Osteocyte (in vitro differentiated cells): Measurements from ENCODE around the gene BHMT. TPM values are rescaled to one million over a fixed set of nuclear protein-coding genes. Genes with fewer than 3 reads are reported as not detected.

Source experiments
- DNase-seq: peaks from one replicate; pipeline ENCODE4 v3.0.0; 2021; ENCODE audit warnings: mixed read lengths; ENCODE audit not compliant: unreplicated experiment; ENCODE audit errors: extremely low spot score
- H3K27ac Mint-ChIP-seq: one replicate; pipeline ENCODE4 v1.8.0; 2021; ENCODE audit warnings: mild to moderate bottlenecking, mixed read lengths; ENCODE audit not compliant: unreplicated experiment
- H3K27me3 Mint-ChIP-seq: one replicate; pipeline ENCODE4 v1.8.0; 2021; ENCODE audit warnings: mixed read lengths; ENCODE audit not compliant: unreplicated experiment
- H3K36me3 Mint-ChIP-seq: one replicate; pipeline ENCODE4 v1.8.0; 2021; ENCODE audit warnings: mixed read lengths; ENCODE audit not compliant: unreplicated experiment
- H3K4me1 Mint-ChIP-seq: one replicate; pipeline ENCODE4 v1.8.0; 2021; ENCODE audit warnings: mixed read lengths; ENCODE audit not compliant: unreplicated experiment
- H3K4me3 Mint-ChIP-seq: one replicate; pipeline ENCODE4 v1.8.0; 2021; ENCODE audit warnings: mild to moderate bottlenecking, moderate library complexity, mixed read lengths; ENCODE audit not compliant: unreplicated experiment
- H3K9me3 Mint-ChIP-seq: one replicate; pipeline ENCODE4 v1.8.0; 2021; ENCODE audit warnings: mixed read lengths; ENCODE audit not compliant: unreplicated experiment
- total RNA-seq: library from RNA; stranded (reverse); gene quantifications from 2 replicates; pipeline ENCODE4 v1.2.1, GENCODE V29; 2021
- TF ChIP-seq, protein P1 (sequence below): fragments of 200-600 bp; sonication (generic); IDR thresholded peaks from 2 replicates; pipeline ENCODE4 v1.5.0; 2021; ENCODE audit warnings: antibody characterized with exemption, mild to moderate bottlenecking, moderate library complexity

BHMT gene
- total RNA-seq, 1 donor from 2014 or later = not detected

GRCh38 chr5:79074641-79075040, 37.0 kb upstream of the BHMT start:
- Mint-ChIP-seq H3K9me3 (peaks cover 3% of the 10 kb centered on the region), H3K36me3 (no peaks in the 10 kb centered on the region), H3K4me3 (no peak overlapping the region), H3K4me1 (no peaks in the 10 kb centered on the region), H3K27ac (no peak overlapping the region), H3K27me3 (peaks cover 15% of the 10 kb centered on the region)
- DNase-seq = no peak
- TF ChIP-seq, protein P1, sequence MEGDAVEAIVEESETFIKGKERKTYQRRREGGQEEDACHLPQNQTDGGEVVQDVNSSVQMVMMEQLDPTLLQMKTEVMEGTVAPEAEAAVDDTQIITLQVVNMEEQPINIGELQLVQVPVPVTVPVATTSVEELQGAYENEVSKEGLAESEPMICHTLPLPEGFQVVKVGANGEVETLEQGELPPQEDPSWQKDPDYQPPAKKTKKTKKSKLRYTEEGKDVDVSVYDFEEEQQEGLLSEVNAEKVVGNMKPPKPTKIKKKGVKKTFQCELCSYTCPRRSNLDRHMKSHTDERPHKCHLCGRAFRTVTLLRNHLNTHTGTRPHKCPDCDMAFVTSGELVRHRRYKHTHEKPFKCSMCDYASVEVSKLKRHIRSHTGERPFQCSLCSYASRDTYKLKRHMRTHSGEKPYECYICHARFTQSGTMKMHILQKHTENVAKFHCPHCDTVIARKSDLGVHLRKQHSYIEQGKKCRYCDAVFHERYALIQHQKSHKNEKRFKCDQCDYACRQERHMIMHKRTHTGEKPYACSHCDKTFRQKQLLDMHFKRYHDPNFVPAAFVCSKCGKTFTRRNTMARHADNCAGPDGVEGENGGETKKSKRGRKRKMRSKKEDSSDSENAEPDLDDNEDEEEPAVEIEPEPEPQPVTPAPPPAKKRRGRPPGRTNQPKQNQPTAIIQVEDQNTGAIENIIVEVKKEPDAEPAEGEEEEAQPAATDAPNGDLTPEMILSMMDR = no peak

- TF ChIP-seq, protein P1 = no peak
- DNase-seq = no peak
- H3K27ac Mint-ChIP-seq = no peak overlapping the region
Observed at GRCh38 chr5:79075646-79076426, 35.8 kb upstream of the BHMT start.

DNA sequence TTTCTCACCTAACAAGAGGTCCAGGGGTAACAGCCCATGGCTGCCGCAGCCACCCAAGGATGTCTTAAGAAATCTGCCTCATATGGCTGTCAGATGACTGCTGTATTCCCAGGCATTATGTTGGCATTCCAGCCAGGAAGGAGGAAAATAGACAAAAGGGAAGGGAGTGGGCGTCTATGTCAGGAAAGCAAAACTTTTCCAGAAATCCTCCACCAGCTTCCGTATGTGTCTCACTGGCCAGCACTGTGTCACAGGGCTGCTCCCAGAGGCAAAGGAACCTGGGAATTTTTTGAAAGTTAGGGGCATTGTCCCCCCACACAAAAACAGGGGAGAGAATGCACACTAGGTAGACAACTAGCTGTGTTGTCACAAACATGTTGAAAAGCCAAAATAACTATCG, 34.8 kb upstream of the BHMT start:
- no peak overlapping the region for H3K27ac Mint-ChIP-seq
- TF ChIP-seq, protein P1 = no peak
- peaks cover 15% of the 10 kb centered on the region for H3K27me3 Mint-ChIP-seq
- no peak overlapping the region for H3K4me3 Mint-ChIP-seq
- H3K36me3 Mint-ChIP-seq = no peaks in the 10 kb centered on the region
- H3K4me1 Mint-ChIP-seq = no peaks in the 10 kb centered on the region
- no peak for DNase-seq
- peaks cover 3% of the 10 kb centered on the region for H3K9me3 Mint-ChIP-seq

More at GRCh38 chr5:79075646-79076426, 35.8 kb upstream of the BHMT start:
- peaks cover 3% of the 10 kb centered on the region for H3K9me3 Mint-ChIP-seq
- H3K4me1 Mint-ChIP-seq = no peaks in the 10 kb centered on the region
- no peaks in the 10 kb centered on the region for H3K36me3 Mint-ChIP-seq
- peaks cover 15% of the 10 kb centered on the region for H3K27me3 Mint-ChIP-seq
- no peak overlapping the region for H3K4me3 Mint-ChIP-seq

DNA sequence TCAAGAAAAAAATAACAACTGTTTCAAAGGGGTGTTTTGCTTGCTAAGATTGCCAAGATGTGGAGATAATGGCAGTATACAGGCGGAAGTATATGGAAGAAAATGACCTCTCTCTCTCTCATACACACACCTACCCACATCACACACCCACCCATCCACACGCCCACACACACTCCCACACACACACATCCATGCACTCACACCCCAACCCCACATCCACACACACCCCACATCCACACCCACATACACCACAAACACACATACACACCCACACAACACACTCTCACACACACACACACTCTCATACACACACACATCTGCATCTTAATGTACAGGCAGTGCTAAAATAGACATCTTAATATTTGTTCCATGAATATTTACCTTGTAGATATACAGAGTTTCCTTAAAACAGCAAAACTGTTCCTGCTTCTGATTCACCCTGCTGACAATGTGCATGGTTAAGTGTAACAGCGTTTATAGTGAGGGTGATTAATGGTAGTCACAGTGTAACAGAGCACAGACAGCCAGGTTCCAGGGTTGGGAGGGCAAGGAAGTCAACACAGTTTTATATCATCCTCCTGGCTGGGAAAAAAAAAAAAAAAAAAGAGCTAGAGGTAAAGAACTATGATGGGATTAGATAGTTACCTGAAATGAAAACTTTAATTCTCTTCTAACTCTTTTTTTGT, 33.8 kb upstream of the BHMT start:
- H3K36me3 Mint-ChIP-seq = no peaks in the 10 kb centered on the region
- H3K27me3 Mint-ChIP-seq = peaks cover 15% of the 10 kb centered on the region
- no peaks in the 10 kb centered on the region for H3K4me1 Mint-ChIP-seq
- H3K9me3 Mint-ChIP-seq = peaks cover 3% of the 10 kb centered on the region
- H3K27ac Mint-ChIP-seq = no peak overlapping the region
- no peak overlapping the region for H3K4me3 Mint-ChIP-seq
- TF ChIP-seq, protein P1 = no peak
- no peak for DNase-seq

DNA sequence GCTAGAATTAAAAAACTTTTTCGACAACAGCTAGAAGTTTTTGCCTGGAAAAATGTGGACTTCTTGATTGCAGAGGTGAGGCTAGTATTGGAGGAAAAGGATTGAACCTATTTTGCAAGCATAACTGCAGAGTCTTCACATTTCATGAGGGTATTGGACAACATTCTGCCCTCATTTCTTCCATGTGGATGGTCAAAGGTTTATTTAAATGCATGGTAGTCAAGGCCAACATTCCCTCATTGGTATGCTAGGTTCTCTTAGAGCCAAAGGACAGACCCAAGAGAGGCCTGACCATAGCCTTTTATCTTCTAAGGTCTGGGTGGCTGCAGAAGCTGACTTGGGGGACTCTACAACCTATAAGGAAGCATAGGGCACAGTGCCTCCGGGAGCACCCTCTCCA, 30.8 kb upstream of the BHMT start:
- no peak for DNase-seq
- H3K27ac Mint-ChIP-seq = no peak overlapping the region

More for the DNA sequence above, 30.8 kb upstream of the BHMT start:
- TF ChIP-seq, protein P1 = no peak
- no peaks in the 10 kb centered on the region for H3K36me3 Mint-ChIP-seq
- H3K27me3 Mint-ChIP-seq = peaks cover 20% of the 10 kb centered on the region
- H3K4me3 Mint-ChIP-seq = no peak overlapping the region
- no peaks in the 10 kb centered on the region for H3K9me3 Mint-ChIP-seq
- H3K4me1 Mint-ChIP-seq = no peaks in the 10 kb centered on the region
